IPS-18a (cell line): ENCODE results near the gene SLC44A4.

Experiments used
- H3K27ac ChIP-seq: one replicate; pipeline ENCODE4 v1.5.1; 2013; ENCODE audit warnings: low read length
- H3K27me3 ChIP-seq: one replicate; pipeline ENCODE4 v1.6.1; 2013; ENCODE audit warnings: mild to moderate bottlenecking, low read length; ENCODE audit not compliant: control insufficient read depth, insufficient read depth
- H3K36me3 ChIP-seq: one replicate; pipeline ENCODE4 v1.6.1; 2013; ENCODE audit warnings: low read depth, low read length; ENCODE audit not compliant: control insufficient read depth
- H3K4me1 ChIP-seq: one replicate; pipeline ENCODE4 v1.6.1; 2013; ENCODE audit warnings: low read depth, low read length; ENCODE audit not compliant: control insufficient read depth
- H3K4me3 ChIP-seq: one replicate; pipeline ENCODE4 v1.5.1; 2013; ENCODE audit warnings: low read length
- H3K9ac ChIP-seq: one replicate; pipeline ENCODE4 v1.6.1; 2013; ENCODE audit warnings: mild to moderate bottlenecking, low read length, moderate library complexity
- H3K9me3 ChIP-seq: one replicate; pipeline ENCODE4 v1.6.1; 2013; ENCODE audit warnings: low read depth, low read length; ENCODE audit not compliant: control insufficient read depth

The SLC44A4 gene

GRCh38 chr6:31887173-31888007, 8.6 kb upstream of the SLC44A4 start:
- no peak overlapping the region for H3K4me3 ChIP-seq
- H3K4me1 ChIP-seq = no peaks in the 10 kb centered on the region
- H3K9ac ChIP-seq = no peak overlapping the region
- H3K27me3 ChIP-seq = no peaks in the 10 kb centered on the region
- H3K9me3 ChIP-seq = no peaks in the 10 kb centered on the region
- H3K36me3 ChIP-seq = peaks cover 90% of the 10 kb centered on the region
- H3K27ac ChIP-seq = no peak overlapping the region

GRCh38 chr6:31886541-31886991, 7.8 kb upstream of the SLC44A4 start:
- Histone ChIP-seq H3K4me1 (no peaks in the 10 kb centered on the region), H3K9me3 (no peaks in the 10 kb centered on the region), H3K9ac (no peak overlapping the region), H3K36me3 (peaks cover 86% of the 10 kb centered on the region), H3K4me3 (no peak overlapping the region), H3K27me3 (no peaks in the 10 kb centered on the region), H3K27ac (no peak overlapping the region)

GRCh38 chr6:31884528-31885035, 5.8 kb upstream of the SLC44A4 start:
- H3K36me3 ChIP-seq = peaks cover 93% of the 10 kb centered on the region

GRCh38 chr6:31883676-31884075, 4.9 kb upstream of the SLC44A4 start:
- no peak overlapping the region for H3K27ac ChIP-seq
- H3K4me1 ChIP-seq = no peaks in the 10 kb centered on the region
- peaks cover 86% of the 10 kb centered on the region for H3K36me3 ChIP-seq

More at GRCh38 chr6:31884528-31885035, 5.8 kb upstream of the SLC44A4 start:
- H3K27ac ChIP-seq = no peak overlapping the region
- no peaks in the 10 kb centered on the region for H3K9me3 ChIP-seq
- no peaks in the 10 kb centered on the region for H3K27me3 ChIP-seq
- no peak overlapping the region for H3K9ac ChIP-seq
- H3K4me3 ChIP-seq = no peak overlapping the region
- H3K4me1 ChIP-seq = no peaks in the 10 kb centered on the region

GRCh38 chr6:31882344-31882743, 3.5 kb upstream of the SLC44A4 start:
- H3K27me3 ChIP-seq = no peaks in the 10 kb centered on the region
- H3K9ac ChIP-seq = no peak overlapping the region
- no peak overlapping the region for H3K4me3 ChIP-seq
- no peak overlapping the region for H3K27ac ChIP-seq
- H3K36me3 ChIP-seq = peaks cover 72% of the 10 kb centered on the region
- H3K4me1 ChIP-seq = no peaks in the 10 kb centered on the region
- H3K9me3 ChIP-seq = no peaks in the 10 kb centered on the region

More at GRCh38 chr6:31883676-31884075, 4.9 kb upstream of the SLC44A4 start:
- Histone ChIP-seq H3K4me3 (no peak overlapping the region), H3K27me3 (no peaks in the 10 kb centered on the region), H3K9ac (no peak overlapping the region), H3K9me3 (no peaks in the 10 kb centered on the region)

GRCh38 chr6:31881136-31881859, 2.5 kb upstream of the SLC44A4 start:
- Histone ChIP-seq H3K27ac (no peak overlapping the region), H3K4me1 (no peaks in the 10 kb centered on the region), H3K4me3 (no peak overlapping the region), H3K36me3 (peaks cover 62% of the 10 kb centered on the region), H3K9me3 (no peaks in the 10 kb centered on the region), H3K27me3 (no peaks in the 10 kb centered on the region), H3K9ac (no peak overlapping the region)

GRCh38 chr6:31880616-31881015, 1.8 kb upstream of the SLC44A4 start:
- Histone ChIP-seq H3K4me3 (no peak overlapping the region), H3K9ac (no peak overlapping the region), H3K9me3 (no peaks in the 10 kb centered on the region), H3K4me1 (no peaks in the 10 kb centered on the region), H3K27ac (no peak overlapping the region), H3K36me3 (peaks cover 55% of the 10 kb centered on the region), H3K27me3 (no peaks in the 10 kb centered on the region)

- no peak overlapping the region for H3K9ac ChIP-seq
- H3K4me1 ChIP-seq = no peaks in the 10 kb centered on the region
Measured at GRCh38 chr6:31879901-31880300, 1.1 kb upstream of the SLC44A4 start.

GRCh38 chr6:31879143-31879542, 346 bp upstream of the SLC44A4 start:
- H3K36me3 ChIP-seq = peaks cover 40% of the 10 kb centered on the region

More at GRCh38 chr6:31879901-31880300, 1.1 kb upstream of the SLC44A4 start:
- H3K27me3 ChIP-seq = no peaks in the 10 kb centered on the region
- peaks cover 48% of the 10 kb centered on the region for H3K36me3 ChIP-seq
- no peaks in the 10 kb centered on the region for H3K9me3 ChIP-seq
- no peak overlapping the region for H3K4me3 ChIP-seq
- no peak overlapping the region for H3K27ac ChIP-seq

GRCh38 chr6:31878222-31878621, 575 bp downstream of the SLC44A4 start:
- Histone ChIP-seq H3K36me3 (peaks cover 31% of the 10 kb centered on the region), H3K9me3 (no peaks in the 10 kb centered on the region), H3K9ac (no peak overlapping the region), H3K27ac (no peak overlapping the region), H3K4me1 (no peaks in the 10 kb centered on the region), H3K4me3 (no peak overlapping the region), H3K27me3 (no peaks in the 10 kb centered on the region)

More at GRCh38 chr6:31879143-31879542, 346 bp upstream of the SLC44A4 start:
- Histone ChIP-seq H3K4me1 (no peaks in the 10 kb centered on the region), H3K9me3 (no peaks in the 10 kb centered on the region), H3K9ac (no peak overlapping the region), H3K4me3 (no peak overlapping the region), H3K27ac (no peak overlapping the region), H3K27me3 (no peaks in the 10 kb centered on the region)

GRCh38 chr6:31877651-31878161, 1.1 kb downstream of the SLC44A4 start:
- Histone ChIP-seq H3K36me3 (peaks cover 28% of the 10 kb centered on the region), H3K27me3 (no peaks in the 10 kb centered on the region), H3K4me1 (no peaks in the 10 kb centered on the region), H3K9me3 (no peaks in the 10 kb centered on the region), H3K9ac (no peak overlapping the region), H3K4me3 (no peak overlapping the region), H3K27ac (no peak overlapping the region)
